HCT116 (cell line): Measurements from ENCODE around the gene EGFR. TPM values are rescaled to one million over a fixed set of nuclear protein-coding genes. Genes with fewer than 3 reads are reported as not detected.

ENCODE experiments used
- ATAC-seq: fragments of 200-7000 bp; cut with Tn5 transposase; 2 replicates; pipeline ENCODE4 v1.9.1; 2020; ENCODE audit warnings: mild to moderate bottlenecking, moderate library complexity
- BruUV-seq: library from RNA; stranded (reverse); fragments of 400-500 nt; replicated peaks from 2 replicates; lab custom pipeline; 2021; lab: Mats Ljungman, UMichigan
- CTCF ChIA-PET: fragments of 300-600 bp; sonication (Branson Sonifier 250); formaldehyde crosslinking; loops from one replicate; lab custom pipeline; 2021; ENCODE audit warnings: antibody characterized with exemption; lab: Charles Lee
- POLR2A ChIA-PET: fragments of 300-600, 350-600 bp; sonication (Branson Sonifier 250); formaldehyde crosslinking; loops from one replicate; lab custom pipeline; 2021; ENCODE audit warnings: antibody characterized with exemption; lab: Charles Lee
- RAD21 ChIA-PET, 2 experiments: fragments of 300-600 bp; sonication (Branson Sonifier 250); formaldehyde crosslinking; loops; one replicate each; lab custom pipeline; 2023; ENCODE audit warnings: low total read pairs in 2 of 2; ENCODE audit not compliant: uncharacterized antibody in 2 of 2, unreplicated experiment in 2 of 2, low non-redundant PET in 1 of 2; lab: Charles Lee
- DNase-seq: peaks from one replicate; pipeline ENCODE4 v3.0.0-alpha.2; 2010; ENCODE audit warnings: low read depth, low spot score
- H2AFZ ChIP-seq: fragments of 200-600 bp; shearing (Covaris generic), sonication (generic); 2 replicates; pipeline ENCODE4 v1.6.1; 2017; ENCODE audit warnings: low read depth, mixed run types, mixed read lengths, antibody characterized with exemption, low read length; ENCODE audit not compliant: poor library complexity, severe bottlenecking
- H3K27ac ChIP-seq: 2 replicates; pipeline ENCODE4 v1.5.1; 2012; ENCODE audit warnings: low read depth, low read length
- H3K27me3 ChIP-seq: fragments of 200-600 bp; sonication (generic); 2 replicates; pipeline ENCODE4 v1.6.1; 2016; ENCODE audit warnings: mixed run types, low read length, mixed read lengths; ENCODE audit not compliant: insufficient read depth
- H3K36me3 ChIP-seq, 2 experiments: fragments of 200-500 bp in 1 of 2; fragments of 200-600 bp in 1 of 2; sonication (Bioruptor generic) in 1 of 2; sonication (generic) in 1 of 2; 2 replicates each; pipeline versions ENCODE4 v1.5.1 to v1.6.1; 2014 to 2016; ENCODE audit warnings: low read length in 2 of 2, inconsistent platforms in 1 of 2, mixed read lengths in 1 of 2, mixed run types in 1 of 2; ENCODE audit not compliant: insufficient read depth in 2 of 2, control insufficient read depth in 1 of 2
- H3K4me1 ChIP-seq, 2 experiments: fragments of 200-600 bp in 1 of 2; sonication (generic) in 1 of 2; 2 replicates each; pipeline versions ENCODE4 v1.5.1 to v1.6.1; 2012 to 2017; ENCODE audit warnings: low read length in 2 of 2, inconsistent platforms in 1 of 2, mild to moderate bottlenecking in 1 of 2, mixed read lengths in 1 of 2, mixed run types in 1 of 2, moderate library complexity in 1 of 2; ENCODE audit not compliant: insufficient read depth in 2 of 2, control insufficient read depth in 1 of 2
- H3K4me2 ChIP-seq: fragments of 200-600 bp; sonication (generic); 2 replicates; pipeline ENCODE4 v1.6.1; 2017; ENCODE audit warnings: mixed run types, low read length, mixed read lengths
- H3K4me3 ChIP-seq, 2 experiments: fragments of 200-600 bp in 1 of 2; sonication (generic) in 1 of 2; replicated peaks in 1 of 2; 2 replicates each; pipeline ENCODE4 v1.5.1; 2011 to 2016; ENCODE audit warnings: low read length in 2 of 2, control low read depth in 1 of 2, low read depth in 1 of 2, mild to moderate bottlenecking in 1 of 2, mixed read lengths in 1 of 2, mixed run types in 1 of 2
- H3K79me2 ChIP-seq: fragments of 200-600 bp; sonication (generic); 2 replicates; pipeline ENCODE4 v1.6.1; 2017; ENCODE audit warnings: mild to moderate bottlenecking, mixed run types, low read length, moderate library complexity, mixed read lengths; ENCODE audit not compliant: insufficient read depth
- H3K9ac ChIP-seq: fragments of 200-600 bp; sonication (generic); 2 replicates; pipeline ENCODE4 v1.6.1; 2016; ENCODE audit warnings: low read length, mixed read lengths
- H3K9me2 ChIP-seq: fragments of 200-600 bp; sonication (generic), shearing (Covaris generic); 2 replicates; pipeline ENCODE4 v1.6.1; 2017; ENCODE audit warnings: mixed run types, mild to moderate bottlenecking, moderate library complexity; ENCODE audit not compliant: insufficient read depth
- H3K9me3 ChIP-seq, 2 experiments: fragments of 200-500 bp in 1 of 2; fragments of 200-600 bp in 1 of 2; sonication (Bioruptor generic) in 1 of 2; sonication (generic) in 1 of 2; 2 replicates each; pipeline ENCODE4 v1.6.1; 2014 to 2017; ENCODE audit warnings: low read length in 2 of 2, mixed read lengths in 2 of 2, inconsistent platforms in 1 of 2, low read depth in 1 of 2, mild to moderate bottlenecking in 1 of 2, mixed run types in 1 of 2, moderate library complexity in 1 of 2; ENCODE audit not compliant: control insufficient read depth in 1 of 2, insufficient read depth in 1 of 2
- H4K20me1 ChIP-seq: fragments of 200-600 bp; sonication (generic), shearing (Covaris generic); 2 replicates; pipeline ENCODE4 v1.6.1; 2017; ENCODE audit warnings: mixed run types, mild to moderate bottlenecking, moderate library complexity; ENCODE audit not compliant: insufficient read depth
- CEBPB ChIP-seq: IDR thresholded peaks from 2 replicates; pipeline ENCODE4 v1.6.1; 2012; ENCODE audit warnings: low read depth
- EGR1 ChIP-seq: IDR thresholded peaks from 2 replicates; pipeline ENCODE4 v1.6.1; 2012; ENCODE audit warnings: low read depth
- ELF1 ChIP-seq: IDR thresholded peaks from 2 replicates; pipeline ENCODE4 v1.6.1; 2012; ENCODE audit warnings: low read depth, borderline replicate concordance
- EZH2 ChIP-seq: fragments of 200-600 bp; sonication (generic); IDR thresholded peaks from 2 replicates; pipeline ENCODE4 v1.6.1; 2017; ENCODE audit warnings: antibody characterized with exemption, mixed run types
- EZH2phosphoT487 ChIP-seq: fragments of 200-600 bp; IDR thresholded peaks from 2 replicates; pipeline ENCODE4 v1.6.1; 2018; ENCODE audit warnings: antibody characterized with exemption, borderline replicate concordance
- FOSL1 ChIP-seq: IDR thresholded peaks from 2 replicates; pipeline ENCODE4 v1.6.1; 2012; ENCODE audit warnings: low read depth
- JUND ChIP-seq: IDR thresholded peaks from 2 replicates; pipeline ENCODE4 v1.6.1; 2012
- POLR2A ChIP-seq: IDR thresholded peaks from 2 replicates; pipeline ENCODE4 v1.7.0; 2011; ENCODE audit warnings: borderline replicate concordance; ENCODE audit not compliant: insufficient read depth, insufficient read length; ENCODE audit errors: extremely low read depth
- POLR2AphosphoS5 ChIP-seq: IDR thresholded peaks from 2 replicates; pipeline ENCODE4 v1.6.1; 2011; ENCODE audit warnings: mild to moderate bottlenecking, low read depth, low read length, moderate library complexity
- RAD21 ChIP-seq: IDR thresholded peaks from 2 replicates; pipeline ENCODE4 v1.6.1; 2012; ENCODE audit warnings: low read depth, mild to moderate bottlenecking
- SIN3A ChIP-seq: IDR thresholded peaks from 2 replicates; pipeline ENCODE4 v1.6.1; 2012; ENCODE audit warnings: low read depth
- SP1 ChIP-seq: IDR thresholded peaks from 2 replicates; pipeline ENCODE4 v1.6.1; 2012; ENCODE audit warnings: low read depth
- SRF ChIP-seq: IDR thresholded peaks from 2 replicates; pipeline ENCODE4 v1.6.1; 2012; ENCODE audit warnings: low read depth
- TCF7L2 ChIP-seq: IDR thresholded peaks from 2 replicates; pipeline ENCODE4 v1.7.0; 2011; ENCODE audit warnings: borderline replicate concordance, inconsistent platforms; ENCODE audit not compliant: insufficient read depth, insufficient read length; ENCODE audit errors: extremely low read depth
- YY1 ChIP-seq: IDR thresholded peaks from 2 replicates; pipeline ENCODE4 v1.6.1; 2011; ENCODE audit warnings: low read length, low read depth, moderate library complexity, mild to moderate bottlenecking; ENCODE audit not compliant: insufficient replicate concordance; ENCODE audit errors: extremely low read depth
- ZFX ChIP-seq: fragments of 450-650 bp; IDR thresholded peaks from 2 replicates; pipeline ENCODE4 v1.6.1; 2017
- ZNF274 ChIP-seq: fragments of 200-500 bp; sonication (Bioruptor generic); IDR thresholded peaks from 2 replicates; pipeline ENCODE4 v1.6.1; 2014; ENCODE audit warnings: mild to moderate bottlenecking, low read depth, low read length, inconsistent platforms
- intact Hi-C: fragments of 100-400 bp; cut with micrococcal nuclease; formaldehyde crosslinking; loops from 2 replicates; pipeline ENCODE4 v1.10.0; 2022
- total RNA-seq: library from RNA; stranded (reverse); gene quantifications from one replicate; pipeline ENCODE4 v1.2.1, GENCODE V29; 2021; ENCODE audit not compliant: unreplicated experiment
- TF ChIP-seq, protein P1 (sequence below), 3 experiments: fragments of 200-600 bp in 1 of 3; sonication (generic) in 1 of 3; IDR thresholded peaks in 2 of 3; conservative IDR thresholded peaks in 1 of 3; 2 replicates each; pipeline ENCODE4 v1.5.1; 2012 to 2017; ENCODE audit warnings: low read depth in 2 of 3, low read length in 2 of 3, antibody characterized with exemption in 1 of 3, borderline replicate concordance in 1 of 3, control low read depth in 1 of 3, mild to moderate bottlenecking in 1 of 3, mixed read lengths in 1 of 3, mixed run types in 1 of 3, moderate library complexity in 1 of 3; ENCODE audit not compliant: insufficient read depth in 1 of 3
- TF ChIP-seq, protein P2 (sequence below): IDR thresholded peaks from 2 replicates; pipeline ENCODE4 v1.6.1; 2012
- TF ChIP-seq, protein P3 (sequence below): IDR thresholded peaks from 2 replicates; pipeline ENCODE4 v1.6.1; 2012

Gene EGFR
- total RNA-seq, 1 experiment from 2014 or later: 71.5 TPM

DNA sequence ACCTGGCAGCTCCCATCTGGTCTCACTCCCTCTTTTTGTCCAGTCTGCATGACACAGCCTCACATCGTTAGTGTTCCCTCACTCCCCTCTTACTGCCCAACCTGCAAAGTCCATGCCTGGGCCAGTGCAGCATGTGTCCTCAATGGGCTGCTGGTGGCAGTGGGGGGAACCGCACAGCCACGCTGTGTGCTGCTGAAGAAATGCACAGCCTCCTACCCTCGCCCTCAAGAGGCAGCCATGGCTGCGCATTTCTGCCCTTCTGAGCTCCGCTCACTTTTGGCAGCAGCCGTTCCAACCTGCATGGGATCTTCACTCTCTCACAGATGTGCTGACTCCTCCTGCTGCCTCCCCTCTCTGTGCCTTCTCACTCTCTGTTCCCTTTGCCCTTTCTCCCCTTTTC is 103.4 kb downstream of the EGFR start:
- H3K4me2 ChIP-seq: no peak overlapping the region
- TF ChIP-seq EGR1 (no peak), POLR2AphosphoS5 (no peak), SP1 (no peak), EZH2 (no peak), ZFX (no peak), TCF7L2 (no peak), EZH2phosphoT487 (no peak), SIN3A (no peak), RAD21 (no peak), ELF1 (no peak), POLR2A (no peak), SRF (no peak), FOSL1 (no peak), ZNF274 (no peak), YY1 (no peak), JUND (no peak), CEBPB (no peak)
- TF ChIP-seq, protein P1, sequence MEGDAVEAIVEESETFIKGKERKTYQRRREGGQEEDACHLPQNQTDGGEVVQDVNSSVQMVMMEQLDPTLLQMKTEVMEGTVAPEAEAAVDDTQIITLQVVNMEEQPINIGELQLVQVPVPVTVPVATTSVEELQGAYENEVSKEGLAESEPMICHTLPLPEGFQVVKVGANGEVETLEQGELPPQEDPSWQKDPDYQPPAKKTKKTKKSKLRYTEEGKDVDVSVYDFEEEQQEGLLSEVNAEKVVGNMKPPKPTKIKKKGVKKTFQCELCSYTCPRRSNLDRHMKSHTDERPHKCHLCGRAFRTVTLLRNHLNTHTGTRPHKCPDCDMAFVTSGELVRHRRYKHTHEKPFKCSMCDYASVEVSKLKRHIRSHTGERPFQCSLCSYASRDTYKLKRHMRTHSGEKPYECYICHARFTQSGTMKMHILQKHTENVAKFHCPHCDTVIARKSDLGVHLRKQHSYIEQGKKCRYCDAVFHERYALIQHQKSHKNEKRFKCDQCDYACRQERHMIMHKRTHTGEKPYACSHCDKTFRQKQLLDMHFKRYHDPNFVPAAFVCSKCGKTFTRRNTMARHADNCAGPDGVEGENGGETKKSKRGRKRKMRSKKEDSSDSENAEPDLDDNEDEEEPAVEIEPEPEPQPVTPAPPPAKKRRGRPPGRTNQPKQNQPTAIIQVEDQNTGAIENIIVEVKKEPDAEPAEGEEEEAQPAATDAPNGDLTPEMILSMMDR (IDR thresholded peaks at IDR 0.05 in 2 of 3, conservative IDR thresholded peaks at IDR 0.05 in 1 of 3; ENCODE audit: borderline replicate concordance in 1 of 3, insufficient read depth in 1 of 3, low read depth in 2 of 3, low read length in 2 of 3): no peak
- TF ChIP-seq, protein P2, sequence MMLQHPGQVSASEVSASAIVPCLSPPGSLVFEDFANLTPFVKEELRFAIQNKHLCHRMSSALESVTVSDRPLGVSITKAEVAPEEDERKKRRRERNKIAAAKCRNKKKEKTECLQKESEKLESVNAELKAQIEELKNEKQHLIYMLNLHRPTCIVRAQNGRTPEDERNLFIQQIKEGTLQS: no peak
- TF ChIP-seq, protein P3, sequence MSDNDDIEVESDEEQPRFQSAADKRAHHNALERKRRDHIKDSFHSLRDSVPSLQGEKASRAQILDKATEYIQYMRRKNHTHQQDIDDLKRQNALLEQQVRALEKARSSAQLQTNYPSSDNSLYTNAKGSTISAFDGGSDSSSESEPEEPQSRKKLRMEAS: no peak
- intact Hi-C loops: no loop called here
- no TSS peak for BruUV-seq
- ChIA-PET POLR2A (no interaction called here), CTCF (no interaction called here), RAD21 (no interaction called here)
- peaks cover 38% of the 10 kb centered on the region; the same call in 1 of the 2 replicates for H3K79me2 ChIP-seq
- DNase-seq (no peak), ATAC-seq (no peak)
- no peak overlapping the region for H2AFZ ChIP-seq
- no peaks in the 10 kb centered on the region for H4K20me1 ChIP-seq
- H3K9me2 ChIP-seq: no peaks in the 10 kb centered on the region
- H3K9ac ChIP-seq: no peak overlapping the region
- H3K9me3 ChIP-seq: no peaks in the 10 kb centered on the region; a peak in 1 of 4 replicates
- H3K27me3 ChIP-seq: no peaks in the 10 kb centered on the region
- no peak overlapping the region for H3K27ac ChIP-seq
- no peak overlapping the region for H3K4me3 ChIP-seq
- H3K36me3 ChIP-seq: peaks cover 0 to 8% of the 10 kb centered on the region in 2 experiments; a peak in 1 of 4 replicates
- H3K4me1 ChIP-seq: peaks cover 13 to 49% of the 10 kb centered on the region in 2 experiments
